ENCODE measurements around the gene C5orf22.
"Not testable (repeated sequence)": the region's sequence is repeated elsewhere in the genome, so short reads cannot be mapped to it uniquely, and the experiment has no call there.

C5orf22 gene

DNA sequence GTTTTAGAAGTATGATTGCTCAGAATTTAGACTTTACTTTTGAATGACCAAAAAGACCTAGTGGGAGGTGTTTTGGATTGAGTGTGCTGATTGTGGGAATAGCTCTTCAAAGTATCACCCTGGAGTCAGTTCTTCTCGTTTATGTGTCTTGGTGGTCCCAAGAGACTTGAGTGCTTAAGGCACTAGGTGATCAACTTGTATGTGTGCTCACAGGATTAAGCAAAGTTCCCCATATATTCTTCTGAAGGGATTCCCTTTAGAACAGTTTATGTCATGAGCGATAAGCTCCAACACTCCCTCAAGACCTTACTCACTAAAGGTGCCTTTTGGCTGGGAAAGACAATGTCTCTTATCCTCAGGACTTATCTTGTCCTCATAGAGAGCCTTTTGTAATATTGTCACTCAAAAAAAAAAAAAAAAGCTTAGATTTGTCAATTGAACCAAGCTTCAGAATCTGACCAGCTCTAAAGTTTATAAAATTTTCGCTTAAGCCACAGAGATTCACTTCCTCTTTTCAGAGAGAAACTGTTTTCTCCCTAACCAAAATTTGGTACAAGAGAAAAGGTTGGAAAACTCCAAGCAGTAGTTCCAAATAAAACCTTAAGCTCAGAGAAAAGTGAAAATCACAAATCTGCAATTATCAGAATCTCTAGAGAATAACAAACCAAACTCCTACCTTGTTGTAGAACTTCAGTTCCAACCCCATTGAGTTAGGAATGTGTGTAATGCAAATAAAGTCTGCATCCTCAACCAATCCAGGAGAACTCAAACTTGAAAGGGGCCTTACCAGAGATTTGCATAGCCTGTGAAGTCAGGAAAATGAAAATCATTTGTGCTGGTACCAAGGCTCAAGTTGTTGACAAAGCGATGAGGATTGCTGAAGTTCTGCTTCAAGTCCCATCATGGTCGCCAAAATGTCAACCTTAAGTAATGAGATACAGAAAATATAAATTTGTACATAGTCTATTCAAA lies 66.8 kb downstream of the C5orf22 start:
- DNase-seq (ENCODE audit: extremely low spot score, insufficient read length, low read depth) (no peak), FAIRE-seq (no peak)

DNA sequence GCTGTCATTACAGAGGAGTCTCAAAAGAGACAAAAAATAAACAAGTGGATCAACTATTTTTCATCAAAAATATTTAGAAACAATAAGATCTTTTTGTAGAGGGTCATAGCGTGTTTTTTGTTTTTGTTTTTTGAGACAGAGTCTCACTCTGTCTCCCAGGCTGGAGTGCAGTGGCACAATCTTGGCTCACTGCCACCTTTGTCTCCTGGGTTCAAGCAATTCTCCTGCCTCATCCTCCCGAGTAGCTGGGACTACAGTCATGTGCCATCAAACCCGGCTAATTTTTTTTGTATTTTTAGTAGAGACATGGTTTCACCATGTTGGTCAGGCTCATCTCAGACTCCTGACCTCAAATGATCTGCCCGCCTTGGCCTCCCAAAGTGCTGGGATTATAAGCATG lies 70.2 kb downstream of the C5orf22 start:
- FAIRE-seq; DNase-seq (ENCODE audit: extremely low spot score, insufficient read length, low read depth): not testable (repeated sequence)

DNA sequence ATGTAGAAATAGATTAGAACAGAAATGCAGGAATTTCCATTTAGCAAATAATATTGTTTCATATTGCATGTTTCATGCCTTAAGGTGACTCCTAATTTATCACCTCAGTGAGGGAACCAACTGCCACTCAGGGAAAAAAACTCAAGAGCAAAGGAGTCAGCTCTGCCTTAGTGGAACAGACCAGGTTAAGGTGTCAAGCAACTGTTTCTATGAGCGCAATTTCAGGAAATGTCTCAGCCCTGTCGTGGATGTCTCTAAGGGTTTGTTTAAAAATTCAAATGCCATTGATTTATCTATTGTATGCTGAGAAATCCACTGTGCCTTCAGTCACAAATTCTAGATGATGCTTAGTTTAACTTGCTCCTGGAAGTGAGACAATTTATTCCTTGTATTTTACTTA lies 72.1 kb downstream of the C5orf22 start:
- DNase-seq (ENCODE audit: extremely low spot score, insufficient read length, low read depth) (no peak), FAIRE-seq (no peak)

DNA sequence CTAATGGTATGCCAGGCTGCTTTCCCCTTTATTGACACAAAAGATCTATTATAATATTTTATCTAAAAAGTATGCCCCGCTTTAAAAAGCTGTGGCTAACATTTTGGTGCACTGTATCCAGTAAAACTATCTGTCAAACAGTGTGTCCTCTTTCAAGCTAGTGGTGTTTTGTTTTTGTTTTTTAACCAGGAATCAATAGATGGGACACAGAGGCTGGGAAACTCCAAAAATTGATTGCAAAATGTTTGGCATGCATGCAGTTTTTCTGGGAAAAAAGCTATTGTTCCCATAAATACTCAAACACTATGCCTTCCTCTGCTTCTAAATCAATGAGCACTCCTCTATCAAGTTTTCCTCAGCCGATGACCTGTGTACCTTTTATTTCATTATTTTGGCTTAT lies 72.5 kb downstream of the C5orf22 start:
- FAIRE-seq (no peak), DNase-seq (ENCODE audit: extremely low spot score, insufficient read length, low read depth) (no peak)
